OCI-LY1 (cell line): Measurements from ENCODE around the gene PIP4K2B.

Source experiments
- H2AFZ ChIP-seq: fragments of 200-600 bp; sonication (generic), shearing (Covaris generic); 2 replicates; pipeline ENCODE4 v1.6.0; 2014; ENCODE audit warnings: antibody characterized with exemption, mild to moderate bottlenecking, low read length
- H3F3A ChIP-seq: fragments of 200-600 bp; sonication (generic), shearing (Covaris generic); 2 replicates; pipeline ENCODE4 v1.6.0; 2014; ENCODE audit warnings: mild to moderate bottlenecking, antibody characterized with exemption, low read length, moderate library complexity; ENCODE audit not compliant: insufficient read depth
- H3K27ac ChIP-seq: fragments of 200-600 bp; sonication (generic); 2 replicates; pipeline ENCODE4 v1.5.1; 2014; ENCODE audit warnings: low read length, mixed run types, mild to moderate bottlenecking, low read depth; ENCODE audit not compliant: poor library complexity, severe bottlenecking
- H3K27me3 ChIP-seq: fragments of 200-600 bp; sonication (generic); 2 replicates; pipeline ENCODE4 v1.6.0; 2014; ENCODE audit warnings: antibody characterized with exemption, mild to moderate bottlenecking, low read length, moderate library complexity; ENCODE audit not compliant: insufficient read depth
- H3K36me3 ChIP-seq: fragments of 200-600 bp; sonication (generic); 2 replicates; pipeline ENCODE4 v1.6.1; 2014; ENCODE audit warnings: mild to moderate bottlenecking, antibody characterized with exemption, low read length, moderate library complexity, mixed read lengths; ENCODE audit not compliant: insufficient read depth
- H3K4me1 ChIP-seq: fragments of 200-600 bp; sonication (generic); 2 replicates; pipeline ENCODE4 v1.5.1; 2014; ENCODE audit warnings: mild to moderate bottlenecking, low read length, moderate library complexity; ENCODE audit not compliant: insufficient read depth, severe bottlenecking
- H3K4me2 ChIP-seq: fragments of 200-600 bp; sonication (generic), shearing (Covaris generic); 2 replicates; pipeline ENCODE4 v1.6.1; 2014; ENCODE audit warnings: low read length
- H3K4me3 ChIP-seq: fragments of 200-600 bp; sonication (generic); 2 replicates; pipeline ENCODE4 v1.5.1; 2014; ENCODE audit warnings: low read length, low read depth, mild to moderate bottlenecking, mixed read lengths; ENCODE audit not compliant: poor library complexity, severe bottlenecking
- H3K79me2 ChIP-seq: fragments of 200-600 bp; shearing (Covaris generic); 2 replicates; pipeline ENCODE4 v1.6.1; 2016; ENCODE audit warnings: mixed run types, low read length, mixed read lengths; ENCODE audit not compliant: insufficient read depth
- H3K9ac ChIP-seq: fragments of 200-600 bp; sonication (generic), shearing (Covaris generic); 2 replicates; pipeline ENCODE4 v1.6.1; 2014; ENCODE audit warnings: mild to moderate bottlenecking, low read length, mixed read lengths
- H3K9me2 ChIP-seq: fragments of 200-600 bp; sonication (generic), shearing (Covaris generic); 2 replicates; pipeline ENCODE4 v1.6.1; 2014; ENCODE audit warnings: low read depth, mild to moderate bottlenecking, low read length, mixed read lengths
- H3K9me3 ChIP-seq: fragments of 200-600 bp; shearing (Covaris generic); 2 replicates; pipeline ENCODE4 v1.6.1; 2014; ENCODE audit warnings: low read length, mixed read lengths
- H4K20me1 ChIP-seq: fragments of 200-600 bp; sonication (generic), shearing (Covaris generic); 2 replicates; pipeline ENCODE4 v1.6.0; 2016; ENCODE audit warnings: mild to moderate bottlenecking, low read length; ENCODE audit not compliant: insufficient read depth
- EZH2 ChIP-seq: fragments of 200-600 bp; sonication (generic), shearing (Covaris generic); IDR thresholded peaks from 2 replicates; pipeline ENCODE4 v1.8.0; 2017; ENCODE audit warnings: borderline replicate concordance, mixed run types, mild to moderate bottlenecking, antibody characterized with exemption, low read length, moderate library complexity, mixed read lengths
- TF ChIP-seq, protein P1 (sequence below): fragments of 200-600 bp; sonication (generic), shearing (Covaris generic); IDR thresholded peaks from 2 replicates; pipeline ENCODE4 v1.5.1; 2017; ENCODE audit warnings: mild to moderate bottlenecking, antibody characterized with exemption, low read length, moderate library complexity, mixed read lengths

Gene PIP4K2B

DNA sequence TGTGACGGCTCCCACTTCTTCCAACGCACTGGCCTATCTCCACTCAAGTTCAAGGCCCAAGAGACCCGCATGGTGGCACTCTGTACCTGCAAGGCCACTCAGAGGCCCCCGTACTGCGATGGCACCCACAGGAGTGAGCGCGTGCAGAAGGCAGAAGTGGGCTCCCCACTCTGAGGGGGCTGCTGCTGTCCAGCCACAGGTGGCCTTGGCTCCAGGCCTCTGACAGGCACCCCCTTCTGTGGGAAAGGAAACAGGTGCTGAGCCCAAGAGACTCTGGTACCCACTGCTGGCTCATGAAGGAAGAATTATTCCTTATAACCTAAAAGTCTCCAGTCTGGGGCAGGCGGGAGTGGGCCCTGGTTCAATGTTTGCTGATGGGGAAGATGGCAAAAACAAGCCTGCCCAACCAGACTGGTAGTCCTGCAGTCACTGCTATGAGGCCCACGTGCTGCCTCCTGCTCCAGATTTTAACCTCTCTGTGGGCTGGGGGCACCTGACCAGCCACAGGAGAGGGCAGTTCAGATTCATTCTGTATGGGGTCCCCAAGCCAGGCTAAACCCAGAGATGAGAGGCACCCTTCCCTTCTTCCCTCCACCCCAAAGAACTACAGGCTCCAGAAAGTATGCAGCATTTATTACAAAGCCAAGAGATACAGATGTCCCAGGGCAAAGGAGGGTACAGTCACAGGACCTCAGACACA, 65.9 kb downstream of the PIP4K2B start:
- H3K4me3 ChIP-seq = no peak overlapping the region
- no peak overlapping the region for H3K9ac ChIP-seq
- no peaks in the 10 kb centered on the region for H3K36me3 ChIP-seq
- H4K20me1 ChIP-seq = no peaks in the 10 kb centered on the region
- no peak overlapping the region for H3K27ac ChIP-seq
- TF ChIP-seq, protein P1, sequence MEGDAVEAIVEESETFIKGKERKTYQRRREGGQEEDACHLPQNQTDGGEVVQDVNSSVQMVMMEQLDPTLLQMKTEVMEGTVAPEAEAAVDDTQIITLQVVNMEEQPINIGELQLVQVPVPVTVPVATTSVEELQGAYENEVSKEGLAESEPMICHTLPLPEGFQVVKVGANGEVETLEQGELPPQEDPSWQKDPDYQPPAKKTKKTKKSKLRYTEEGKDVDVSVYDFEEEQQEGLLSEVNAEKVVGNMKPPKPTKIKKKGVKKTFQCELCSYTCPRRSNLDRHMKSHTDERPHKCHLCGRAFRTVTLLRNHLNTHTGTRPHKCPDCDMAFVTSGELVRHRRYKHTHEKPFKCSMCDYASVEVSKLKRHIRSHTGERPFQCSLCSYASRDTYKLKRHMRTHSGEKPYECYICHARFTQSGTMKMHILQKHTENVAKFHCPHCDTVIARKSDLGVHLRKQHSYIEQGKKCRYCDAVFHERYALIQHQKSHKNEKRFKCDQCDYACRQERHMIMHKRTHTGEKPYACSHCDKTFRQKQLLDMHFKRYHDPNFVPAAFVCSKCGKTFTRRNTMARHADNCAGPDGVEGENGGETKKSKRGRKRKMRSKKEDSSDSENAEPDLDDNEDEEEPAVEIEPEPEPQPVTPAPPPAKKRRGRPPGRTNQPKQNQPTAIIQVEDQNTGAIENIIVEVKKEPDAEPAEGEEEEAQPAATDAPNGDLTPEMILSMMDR = no peak
- H3K27me3 ChIP-seq = 0 out of 2 replicates have a peak, but pooled peaks cover 7% of the 10 kb centered on the region
- no peak overlapping the region for H3K4me2 ChIP-seq
- no peaks in the 10 kb centered on the region for H3K9me2 ChIP-seq
- no peak overlapping the region for H2AFZ ChIP-seq
- peaks cover 9% of the 10 kb centered on the region; the same call in 1 of the 2 replicates for H3F3A ChIP-seq
- peaks cover 39% of the 10 kb centered on the region for H3K4me1 ChIP-seq
- H3K79me2 ChIP-seq = no peaks in the 10 kb centered on the region
- H3K9me3 ChIP-seq = no peaks in the 10 kb centered on the region

DNA sequence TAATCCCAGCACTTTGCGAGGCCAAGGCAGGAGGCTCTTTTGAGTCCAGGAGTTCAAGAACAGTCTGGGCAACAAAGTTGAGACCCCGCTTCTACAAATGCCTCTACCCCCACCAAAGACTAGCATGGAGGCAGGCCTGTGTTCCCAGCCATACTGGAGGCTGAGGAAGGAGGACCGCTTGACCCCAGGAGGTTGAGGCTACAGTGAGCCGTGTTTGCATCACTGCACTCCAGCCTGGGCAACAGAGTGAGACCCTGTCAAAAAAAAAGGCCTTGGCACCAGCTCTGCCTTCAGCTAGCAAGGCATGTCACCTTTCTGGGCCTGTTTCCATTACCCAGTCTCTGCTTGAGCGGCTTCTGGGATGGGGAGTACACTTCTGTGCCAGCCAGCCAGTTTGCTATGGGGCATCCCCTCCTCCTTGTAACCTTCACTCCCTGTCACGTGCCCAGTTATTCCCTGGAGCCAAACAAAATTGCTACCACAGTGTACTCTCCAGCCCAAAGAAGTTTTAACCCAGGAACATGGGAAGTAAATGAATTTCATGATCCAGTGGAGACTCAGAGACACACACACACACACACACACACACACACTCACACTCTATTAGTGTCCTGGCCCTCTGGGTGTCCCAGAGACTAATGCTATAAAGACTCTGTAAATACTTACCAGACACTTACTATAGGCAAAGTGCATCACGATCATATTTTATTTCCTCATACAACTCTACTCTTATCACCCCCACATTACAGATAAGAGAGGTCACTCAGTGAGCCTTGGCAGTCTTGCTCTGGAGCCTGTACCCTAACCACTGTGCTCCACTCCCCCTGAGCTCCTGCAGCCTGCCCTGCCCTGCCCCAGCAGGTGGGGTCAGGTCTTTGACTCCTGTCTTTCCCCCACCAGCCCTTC, 66.7 kb downstream of the PIP4K2B start:
- Histone ChIP-seq H3K4me3 (no peak overlapping the region), H3K4me2 (no peak overlapping the region), H3F3A (peaks cover 9% of the 10 kb centered on the region; the same call in 1 of the 2 replicates), H3K4me1 (peaks cover 47% of the 10 kb centered on the region), H3K9me2 (no peaks in the 10 kb centered on the region), H3K27me3 (0 out of 2 replicates have a peak, but pooled peaks cover 4% of the 10 kb centered on the region), H3K9ac (no peak overlapping the region), H3K27ac (no peak overlapping the region), H2AFZ (no peak overlapping the region), H3K36me3 (no peaks in the 10 kb centered on the region), H4K20me1 (no peaks in the 10 kb centered on the region), H3K9me3 (no peaks in the 10 kb centered on the region), H3K79me2 (no peaks in the 10 kb centered on the region)
- TF ChIP-seq, protein P1 = no peak
- no peak for TF ChIP-seq EZH2

DNA sequence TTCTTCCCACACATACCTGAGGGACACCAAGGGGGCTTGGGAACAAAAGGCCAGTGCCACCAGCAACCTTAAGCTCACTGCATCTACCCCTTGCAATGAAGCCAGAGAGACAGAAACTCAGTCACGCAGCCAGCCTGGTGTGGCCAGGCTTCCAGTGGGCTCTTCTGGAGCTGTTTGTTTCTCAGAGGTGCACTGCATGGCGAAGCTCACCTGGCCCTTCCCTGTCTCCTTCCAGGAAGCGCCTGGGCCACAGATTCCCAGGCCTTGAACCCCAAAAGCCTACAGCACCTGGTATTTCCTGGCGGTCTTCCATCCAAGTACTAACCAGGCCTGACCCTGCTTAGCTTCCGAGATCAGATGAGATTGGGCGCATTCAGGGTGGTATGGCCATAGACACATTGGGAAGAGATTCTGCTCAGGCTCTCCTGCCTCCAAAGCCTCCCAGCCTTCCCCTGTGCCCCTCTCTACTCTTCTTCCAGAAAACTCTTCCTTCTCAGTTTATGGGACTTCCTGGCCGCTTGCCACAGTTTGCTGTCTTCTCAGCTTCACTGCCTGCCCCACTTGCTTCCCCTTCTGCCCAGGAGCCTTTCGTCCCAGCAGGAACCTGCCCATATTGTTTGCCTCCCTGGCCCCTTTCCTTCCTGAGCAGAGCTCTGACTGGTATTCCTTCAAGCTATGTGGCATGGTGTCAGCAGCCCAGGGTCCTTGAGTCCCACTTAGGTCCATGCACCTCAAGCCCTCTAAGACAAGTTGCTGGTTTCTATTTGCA, 67.6 kb downstream of the PIP4K2B start:
- peak overlapping the region; percentile 75 for H3K4me3 ChIP-seq

More for the DNA sequence above, 67.6 kb downstream of the PIP4K2B start:
- H3K79me2 ChIP-seq = no peaks in the 10 kb centered on the region
- H3K9me3 ChIP-seq = no peaks in the 10 kb centered on the region
- H3K4me1 ChIP-seq = peaks cover 47% of the 10 kb centered on the region
- H3K4me2 ChIP-seq = peak overlapping the region; percentile 85
- H3K36me3 ChIP-seq = no peaks in the 10 kb centered on the region
- peaks cover 9% of the 10 kb centered on the region; the same call in 1 of the 2 replicates for H3F3A ChIP-seq
- H3K27ac ChIP-seq = no peak overlapping the region
- H4K20me1 ChIP-seq = no peaks in the 10 kb centered on the region
- TF ChIP-seq, protein P1 = no peak
- TF ChIP-seq EZH2 = no peak
- H3K9ac ChIP-seq = peak overlapping the region; percentile 89
- no peak overlapping the region for H2AFZ ChIP-seq
- no peaks in the 10 kb centered on the region for H3K9me2 ChIP-seq
- H3K27me3 ChIP-seq = 0 out of 2 replicates have a peak, but pooled peaks cover 4% of the 10 kb centered on the region
